ENCODE measurements around the gene CFLAR. TPM values are rescaled to one million over a fixed set of nuclear protein-coding genes. Genes with fewer than 3 reads are reported as not detected.

CFLAR gene
- total RNA-seq, 4 donors from 2014 or later: 145 to 346 (median 176) TPM

DNA sequence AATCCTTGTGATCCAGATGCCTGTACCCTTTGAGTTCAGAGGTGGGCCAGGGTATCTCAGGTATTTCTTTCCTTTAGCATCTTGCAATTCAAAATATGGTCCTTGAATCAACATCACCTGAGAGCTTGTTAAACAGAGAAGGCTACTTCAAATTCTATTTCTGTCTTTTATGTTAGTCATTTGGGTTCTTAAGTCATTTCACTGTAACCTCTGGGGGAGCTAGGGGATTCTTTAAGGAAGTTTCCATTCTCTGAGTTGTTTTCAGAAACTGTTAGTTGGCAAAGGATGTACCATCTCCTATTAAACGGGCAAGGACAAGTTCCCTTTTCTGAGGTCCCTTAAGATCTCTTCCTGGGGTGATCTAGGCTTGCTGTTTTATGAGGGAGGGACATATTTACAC, 16.6 kb downstream of the CFLAR start:
- Histone ChIP-seq H3K27ac (peak overlapping the region in 3 of 4 donors; percentile 60 to 98 (median 66)), H3K9me3 (no peaks in the 10 kb centered on the region), H3K4me1 (peaks cover 20 to 91% (median 28%) of the 10 kb centered on the region in 3 donors), H3K36me3 (peaks cover 0 to 55% of the 10 kb centered on the region in 2 donors), H3K4me3 (no peak overlapping the region), H3K27me3 (no peaks in the 10 kb centered on the region)
- no peak for ATAC-seq
- TF ChIP-seq POLR2AphosphoS5 (IDR thresholded peaks at IDR 0.05) (no peak), CTCF (IDR thresholded peaks at IDR 0.05) (no peak), POLR2A (IDR thresholded peaks at IDR 0.05) (no peak)
- WGBS, 2 donors (ENCODE audit: low coverage in 1 of 2): 53% methylated on average over 1 of the region's 1 CpG; no CpG with 5 or more reads in 1 of the 2 donors

DNA sequence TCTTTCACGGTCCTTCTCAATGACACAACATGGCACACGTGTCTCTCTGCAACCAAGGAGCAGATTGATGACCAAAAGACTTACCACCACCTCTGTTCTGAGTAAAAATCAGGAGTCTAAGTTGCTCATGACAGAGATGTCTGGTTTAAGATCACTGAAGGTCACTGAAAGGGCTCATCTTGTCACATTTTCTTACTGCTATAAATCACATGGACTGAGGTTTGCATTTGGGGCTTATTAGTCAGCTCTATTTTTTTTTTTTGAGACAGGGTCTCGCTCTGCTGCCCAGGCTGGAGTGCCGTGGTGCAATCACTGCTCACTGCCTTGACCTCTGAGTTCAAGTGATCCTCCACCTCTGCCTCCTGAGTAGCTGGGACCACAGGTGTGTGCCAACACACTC, 19.4 kb downstream of the CFLAR start:
- Histone ChIP-seq H3K4me3 (no peak overlapping the region), H3K27me3 (no peaks in the 10 kb centered on the region), H3K36me3 (peaks cover 0 to 83% of the 10 kb centered on the region in 2 donors), H3K27ac (peak overlapping the region in 3 of 4 donors; percentile 24 to 44 (median 40)), H3K4me1 (peaks cover 8 to 62% (median 9%) of the 10 kb centered on the region in 3 donors), H3K9me3 (no peaks in the 10 kb centered on the region)
- TF ChIP-seq EP300 (IDR thresholded peaks at IDR 0.05): no peak
- TF ChIP-seq POLR2A (IDR thresholded peaks at IDR 0.05): no peak
- no peak for TF ChIP-seq CTCF (IDR thresholded peaks at IDR 0.05)
- no peak for TF ChIP-seq POLR2AphosphoS5 (IDR thresholded peaks at IDR 0.05)
- WGBS, 2 donors (ENCODE audit: low coverage in 1 of 2): 33 to 60% methylated on average over 2 to 3 of the region's 4 CpGs
- no peak for ATAC-seq

- Histone ChIP-seq H3K36me3 (peaks cover 3 to 91% of the 10 kb centered on the region in 2 donors), H3K4me3 (no peak overlapping the region), H3K4me1 (peaks cover 0 to 47% (median 0%) of the 10 kb centered on the region in 3 donors), H3K9me3 (no peaks in the 10 kb centered on the region), H3K27me3 (no peaks in the 10 kb centered on the region), H3K27ac (peak overlapping the region in 1 of 4 donors; percentile 46)
- TF ChIP-seq EP300 (IDR thresholded peaks at IDR 0.05) (no peak), POLR2AphosphoS5 (IDR thresholded peaks at IDR 0.05) (no peak), CTCF (IDR thresholded peaks at IDR 0.05) (no peak), POLR2A (IDR thresholded peaks at IDR 0.05) (no peak)
- WGBS, 2 donors (ENCODE audit: low coverage in 1 of 2): 80% methylated on average over 1 of the region's 3 CpGs; no CpG with 5 or more reads in 1 of the 2 donors
- ATAC-seq: no peak
Measured at GRCh38 chr2:201136889-201137321, 20.9 kb downstream of the CFLAR start.

- peaks cover 0 to 39% (median 0%) of the 10 kb centered on the region in 3 donors for H3K4me1 ChIP-seq
- H3K27ac ChIP-seq: no peak overlapping the region
- 93% methylated on average over 7 of the region's 28 CpGs; no CpG with 5 or more reads in 1 of the 2 donors for WGBS, 2 donors (ENCODE audit: low coverage in 1 of 2)
Measured at GRCh38 chr2:201137505-201138400, 21.8 kb downstream of the CFLAR start.

More at GRCh38 chr2:201137505-201138400, 21.8 kb downstream of the CFLAR start:
- TF ChIP-seq CTCF (IDR thresholded peaks at IDR 0.05) (no peak), POLR2A (IDR thresholded peaks at IDR 0.05) (no peak), EP300 (IDR thresholded peaks at IDR 0.05) (no peak), POLR2AphosphoS5 (IDR thresholded peaks at IDR 0.05) (no peak)
- H3K36me3 ChIP-seq: peaks cover 3 to 98% of the 10 kb centered on the region in 2 donors
- no peaks in the 10 kb centered on the region for H3K27me3 ChIP-seq
- no peaks in the 10 kb centered on the region for H3K9me3 ChIP-seq
- no peak for ATAC-seq
- no peak overlapping the region for H3K4me3 ChIP-seq
